Lower lobe of right lung (tissue), 2 donors: ENCODE results near the gene ORM2. TPM values are rescaled to one million over a fixed set of nuclear protein-coding genes. Genes with fewer than 3 reads are reported as not detected.

Experiments
- ATAC-seq, 2 donors: fragments of 200-7000 bp; cut with Tn5 transposase; one replicate each; pipeline ENCODE4 v1.9.1; 2020 to 2022; ENCODE audit warnings: mild to moderate bottlenecking in 2 of 2, moderate library complexity in 2 of 2
- DNase-seq: peaks from one replicate; pipeline ENCODE4 v3.0.0-alpha.2; 2020
- H3K27ac ChIP-seq: fragments of 200-600 bp; one replicate; pipeline ENCODE4 v1.8.0; 2022
- H3K27me3 ChIP-seq: fragments of 200-600 bp; one replicate; pipeline ENCODE4 v1.8.0; 2022; ENCODE audit warnings: low read depth
- H3K36me3 ChIP-seq: fragments of 200-600 bp; one replicate; pipeline ENCODE4 v1.8.0; 2022; ENCODE audit warnings: mild to moderate bottlenecking
- H3K4me1 ChIP-seq: fragments of 200-600 bp; one replicate; pipeline ENCODE4 v1.8.0; 2022
- H3K4me3 ChIP-seq: fragments of 200-600 bp; one replicate; pipeline ENCODE4 v1.8.0; 2022; ENCODE audit warnings: mild to moderate bottlenecking
- H3K9me3 ChIP-seq: fragments of 200-600 bp; one replicate; pipeline ENCODE4 v1.8.0; 2022
- CTCF ChIP-seq: fragments of 200-600 bp; IDR thresholded peaks from one replicate; pipeline ENCODE4 v1.8.0; 2022; ENCODE audit warnings: antibody characterized with exemption, mild to moderate bottlenecking
- intact Hi-C: fragments of 100-400 bp; cut with DNase I; formaldehyde crosslinking; loops from one replicate; pipeline ENCODE4 v1.11.0; 2022
- total RNA-seq: library from RNA; stranded (reverse); fragmentation: NEBNext Ultra II Directional; extraction: Animal tissue kit (Norgen Biotek cat#: 25700); gene quantifications from one replicate; pipeline ENCODE4 v1.2.1, GENCODE V29; 2021
- donor health status: DM: no; HTN: yes; CAD: no; lungs with severe emphysema.

The ORM2 gene
- total RNA-seq, 1 donor from 2014 or later: 3.1 TPM

GRCh38 chr9:114300153-114300845 is 29.4 kb upstream of the ORM2 start:
- H3K27me3 ChIP-seq: peaks cover 4% of the 10 kb centered on the region
- ATAC-seq: no peak

GRCh38 chr9:114300846-114301797 is 28.5 kb upstream of the ORM2 start:
- H3K36me3 ChIP-seq: no peaks in the 10 kb centered on the region
- peak; percentile 23 for DNase-seq
- intact Hi-C loops: no loop called here
- ATAC-seq: no peak
- H3K27ac ChIP-seq: no peak overlapping the region
- no peak overlapping the region for H3K4me3 ChIP-seq
- no peak for TF ChIP-seq CTCF
- H3K4me1 ChIP-seq: no peaks in the 10 kb centered on the region
- H3K27me3 ChIP-seq: peaks cover 8% of the 10 kb centered on the region
- H3K9me3 ChIP-seq: peaks cover 5% of the 10 kb centered on the region

More at GRCh38 chr9:114300153-114300845, 29.4 kb upstream of the ORM2 start:
- H3K36me3 ChIP-seq: no peaks in the 10 kb centered on the region
- intact Hi-C loops: no loop called here
- DNase-seq: peak; percentile 14
- no peak overlapping the region for H3K27ac ChIP-seq
- no peaks in the 10 kb centered on the region for H3K4me1 ChIP-seq
- no peak for TF ChIP-seq CTCF
- H3K9me3 ChIP-seq: peaks cover 5% of the 10 kb centered on the region
- no peak overlapping the region for H3K4me3 ChIP-seq

GRCh38 chr9:114301798-114302565 is 27.7 kb upstream of the ORM2 start:
- DNase-seq: peak; percentile 34
- H3K9me3 ChIP-seq: no peaks in the 10 kb centered on the region
- no peak for TF ChIP-seq CTCF

GRCh38 chr9:114302727-114303126 is 26.9 kb upstream of the ORM2 start:
- Histone ChIP-seq H3K4me3 (no peak overlapping the region), H3K27ac (no peak overlapping the region), H3K4me1 (no peaks in the 10 kb centered on the region), H3K27me3 (peaks cover 8% of the 10 kb centered on the region), H3K9me3 (no peaks in the 10 kb centered on the region), H3K36me3 (peaks cover 4% of the 10 kb centered on the region)
- ATAC-seq (no peak), DNase-seq (peak; percentile 8)
- intact Hi-C loops: no loop called here
- TF ChIP-seq CTCF: no peak

More at GRCh38 chr9:114301798-114302565, 27.7 kb upstream of the ORM2 start:
- intact Hi-C loops: no loop called here
- Histone ChIP-seq H3K27me3 (peaks cover 8% of the 10 kb centered on the region), H3K4me1 (no peaks in the 10 kb centered on the region), H3K4me3 (no peak overlapping the region), H3K36me3 (no peaks in the 10 kb centered on the region), H3K27ac (no peak overlapping the region)
- no peak for ATAC-seq

GRCh38 chr9:114303571-114303970 is 26.1 kb upstream of the ORM2 start:
- Histone ChIP-seq H3K36me3 (peaks cover 4% of the 10 kb centered on the region), H3K27ac (no peak overlapping the region), H3K4me1 (no peaks in the 10 kb centered on the region), H3K27me3 (peaks cover 8% of the 10 kb centered on the region), H3K9me3 (no peaks in the 10 kb centered on the region), H3K4me3 (no peak overlapping the region)
- intact Hi-C loops: no loop called here
- TF ChIP-seq CTCF: no peak
- DNase-seq (peak; percentile 4), ATAC-seq (no peak)
